PC-9 (cell line): Measurements from ENCODE around the gene TMEM267. TPM values are rescaled to one million over a fixed set of nuclear protein-coding genes. Genes with fewer than 3 reads are reported as not detected.
"Not testable (repeated sequence)": the region's sequence is repeated elsewhere in the genome, so short reads cannot be mapped to it uniquely, and the experiment has no call there.

Experiments
- BruUV-seq: library from RNA; stranded (reverse); fragments of 400-500 nt; replicated peaks from 2 replicates; lab custom pipeline; 2021; lab: Mats Ljungman, UMichigan
- CTCF ChIA-PET: fragments of 300-600 bp; sonication (Branson Sonifier 250); formaldehyde crosslinking; loops from one replicate; lab custom pipeline; 2022; ENCODE audit warnings: antibody characterized with exemption; lab: Charles Lee
- POLR2A ChIA-PET: fragments of 300-600 bp; sonication (Branson Sonifier 250); formaldehyde crosslinking; loops from one replicate; lab custom pipeline; 2022; ENCODE audit warnings: antibody characterized with exemption; ENCODE audit not compliant: unreplicated experiment; lab: Charles Lee
- DNase-seq, 2 experiments: peaks; one replicate each; pipeline versions ENCODE4 v3.0.0 to v3.0.0-alpha.2; 2015 to 2022; ENCODE audit warnings: mixed read lengths in 1 of 2
- H2AFZ ChIP-seq: fragments of 200-600 bp; sonication (generic); 2 replicates; pipeline ENCODE4 v1.8.1; 2017; ENCODE audit warnings: antibody characterized with exemption
- H3F3A ChIP-seq: fragments of 200-600 bp; sonication (generic); 2 replicates; pipeline ENCODE4 v1.8.1; 2017; ENCODE audit warnings: antibody characterized with exemption, mild to moderate bottlenecking, low read depth; ENCODE audit not compliant: insufficient read depth
- H3K27ac ChIP-seq: fragments of 200-600 bp; sonication (generic); 2 replicates; pipeline ENCODE4 v1.6.1; 2016; ENCODE audit warnings: mixed run types
- H3K27me3 ChIP-seq: fragments of 200-600 bp; sonication (generic); 2 replicates; pipeline ENCODE4 v1.6.1; 2016; ENCODE audit warnings: low read depth, mixed run types; ENCODE audit not compliant: insufficient read depth
- H3K36me3 ChIP-seq: fragments of 200-600 bp; sonication (generic); 2 replicates; pipeline ENCODE4 v1.6.1; 2016; ENCODE audit warnings: low read depth, mixed run types
- H3K4me1 ChIP-seq: fragments of 200-600 bp; sonication (generic); replicated peaks from 2 replicates; pipeline ENCODE4 v1.6.1; 2016; ENCODE audit warnings: mixed run types; ENCODE audit not compliant: insufficient read depth
- H3K4me2 ChIP-seq: fragments of 200-600 bp; sonication (generic); 2 replicates; pipeline ENCODE4 v1.6.1; 2017; ENCODE audit warnings: mixed run types
- H3K4me3 ChIP-seq: fragments of 200-600 bp; sonication (generic); 2 replicates; pipeline ENCODE4 v1.6.1; 2016; ENCODE audit warnings: mixed run types
- H3K79me2 ChIP-seq: fragments of 200-600 bp; sonication (generic); 2 replicates; pipeline ENCODE4 v1.6.1; 2017; ENCODE audit warnings: low read depth, mixed run types
- H3K9me2 ChIP-seq: fragments of 200-600 bp; sonication (generic); 2 replicates; pipeline ENCODE4 v1.8.1; 2017; ENCODE audit warnings: mild to moderate bottlenecking; ENCODE audit not compliant: insufficient read depth
- H3K9me3 ChIP-seq: fragments of 200-600 bp; sonication (generic); 2 replicates; pipeline ENCODE4 v1.8.1; 2016; ENCODE audit warnings: low read depth; ENCODE audit not compliant: insufficient read depth
- H4K20me1 ChIP-seq: fragments of 200-600 bp; sonication (generic); 2 replicates; pipeline ENCODE4 v1.8.1; 2017; ENCODE audit not compliant: insufficient read depth
- CTCF ChIP-seq: fragments of 200-600 bp; sonication (generic); conservative IDR thresholded peaks from 2 replicates; pipeline ENCODE4 v1.6.1; 2017; ENCODE audit warnings: mixed run types, antibody characterized with exemption, mild to moderate bottlenecking, moderate library complexity
- EZH2 ChIP-seq: fragments of 200-600 bp; sonication (generic); IDR thresholded peaks from 2 replicates; pipeline ENCODE4 v1.8.0; 2017; ENCODE audit warnings: antibody characterized with exemption, low read depth
- intact Hi-C: fragments of 100-400 bp; cut with micrococcal nuclease; formaldehyde crosslinking; loops from one replicate; pipeline ENCODE4 v1.10.0; 2022; ENCODE audit not compliant: unreplicated experiment
- total RNA-seq: library from RNA; stranded (reverse); gene quantifications from 2 replicates; pipeline ENCODE4 v1.2.3, GENCODE V29; 2021

The TMEM267 gene
- total RNA-seq, 1 experiment from 2014 or later: 30.2 TPM

GRCh38 chr5:43411495-43411894 is 72.2 kb downstream of the TMEM267 start:
- Histone ChIP-seq H3K4me2 (no peak overlapping the region), H3K79me2 (no peaks in the 10 kb centered on the region), H2AFZ (no peak overlapping the region), H3K4me3 (no peak overlapping the region), H3K27me3 (no peaks in the 10 kb centered on the region), H3K36me3 (no peaks in the 10 kb centered on the region), H3K4me1 (peaks cover 21% of the 10 kb centered on the region), H3F3A (peaks cover 4% of the 10 kb centered on the region; the same call in 1 of the 2 replicates), H3K9me3 (no peaks in the 10 kb centered on the region), H3K27ac (no peak overlapping the region), H4K20me1 (no peaks in the 10 kb centered on the region), H3K9me2 (no peaks in the 10 kb centered on the region)
- DNase-seq: no peak
- CTCF ChIA-PET: interaction anchor here (0.6 to 1.3 kb wide), 2 partner anchors 73 to 112 kb away, joined by 3 to 11 read pairs; partner anchors contain the start of gene TMEM267
- POLR2A ChIA-PET: interaction anchor here (0.6 kb wide), 2 partner anchors 18 to 357 kb away, joined by 4 read pairs; no protein-coding TSS in a partner anchor
- intact Hi-C loops: no loop called here
- TF ChIP-seq EZH2: no peak
- TF ChIP-seq CTCF: no peak
- BruUV-seq: no TSS peak

- CTCF ChIA-PET: no interaction called here
- intact Hi-C loops: no loop called here
Measured at GRCh38 chr5:43410414-43410813, 73.3 kb downstream of the TMEM267 start.

DNA sequence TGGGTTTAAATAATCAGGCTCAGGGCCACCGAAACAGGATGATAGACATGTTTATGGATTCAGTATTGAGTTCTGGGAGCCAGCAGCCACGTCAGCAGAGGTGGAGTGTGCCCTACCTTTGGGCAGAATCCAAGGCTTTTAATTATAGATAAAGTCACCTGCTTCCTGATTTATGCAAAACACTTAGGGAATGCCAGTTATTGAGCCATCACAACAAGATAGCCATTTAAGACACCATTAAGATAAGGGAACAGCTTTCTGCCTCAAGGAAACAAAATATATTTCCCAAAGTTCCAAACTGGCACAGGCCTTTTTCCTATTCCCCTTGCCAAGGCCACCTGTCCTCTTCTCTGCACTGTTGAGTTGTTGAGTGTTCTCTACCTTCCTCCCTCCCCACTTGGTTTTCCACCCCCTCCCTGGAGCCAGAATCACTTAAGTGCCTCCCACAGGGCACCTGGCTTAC is 73.8 kb downstream of the TMEM267 start:
- H3K4me2 ChIP-seq: no peak overlapping the region
- H3K9me2 ChIP-seq: no peaks in the 10 kb centered on the region
- BruUV-seq: no TSS peak
- H3K79me2 ChIP-seq: no peaks in the 10 kb centered on the region
- intact Hi-C loops: no loop called here
- POLR2A ChIA-PET: no interaction called here
- no peaks in the 10 kb centered on the region for H3K36me3 ChIP-seq
- H3K4me3 ChIP-seq: no peak overlapping the region
- no peak overlapping the region for H3K27ac ChIP-seq
- H3K9me3 ChIP-seq: no peaks in the 10 kb centered on the region
- CTCF ChIA-PET: no interaction called here
- no peaks in the 10 kb centered on the region for H4K20me1 ChIP-seq
- DNase-seq: no peak
- no peaks in the 10 kb centered on the region for H3F3A ChIP-seq
- TF ChIP-seq CTCF: no peak
- no peaks in the 10 kb centered on the region for H3K27me3 ChIP-seq
- 0 out of 2 replicates have a peak overlapping the region, but pooled peaks have one; percentile 1 for H2AFZ ChIP-seq
- H3K4me1 ChIP-seq: peaks cover 13% of the 10 kb centered on the region

More at GRCh38 chr5:43410414-43410813, 73.3 kb downstream of the TMEM267 start:
- Histone ChIP-seq H3K4me2 (no peak overlapping the region), H3K36me3 (no peaks in the 10 kb centered on the region), H3K4me1 (peaks cover 13% of the 10 kb centered on the region), H4K20me1 (no peaks in the 10 kb centered on the region), H3F3A (no peaks in the 10 kb centered on the region), H2AFZ (no peak overlapping the region), H3K9me3 (no peaks in the 10 kb centered on the region), H3K27ac (no peak overlapping the region), H3K9me2 (no peaks in the 10 kb centered on the region), H3K27me3 (no peaks in the 10 kb centered on the region), H3K4me3 (no peak overlapping the region), H3K79me2 (no peaks in the 10 kb centered on the region)
- DNase-seq: no peak
- no TSS peak for BruUV-seq
- POLR2A ChIA-PET: no interaction called here
- TF ChIP-seq CTCF: no peak

DNA sequence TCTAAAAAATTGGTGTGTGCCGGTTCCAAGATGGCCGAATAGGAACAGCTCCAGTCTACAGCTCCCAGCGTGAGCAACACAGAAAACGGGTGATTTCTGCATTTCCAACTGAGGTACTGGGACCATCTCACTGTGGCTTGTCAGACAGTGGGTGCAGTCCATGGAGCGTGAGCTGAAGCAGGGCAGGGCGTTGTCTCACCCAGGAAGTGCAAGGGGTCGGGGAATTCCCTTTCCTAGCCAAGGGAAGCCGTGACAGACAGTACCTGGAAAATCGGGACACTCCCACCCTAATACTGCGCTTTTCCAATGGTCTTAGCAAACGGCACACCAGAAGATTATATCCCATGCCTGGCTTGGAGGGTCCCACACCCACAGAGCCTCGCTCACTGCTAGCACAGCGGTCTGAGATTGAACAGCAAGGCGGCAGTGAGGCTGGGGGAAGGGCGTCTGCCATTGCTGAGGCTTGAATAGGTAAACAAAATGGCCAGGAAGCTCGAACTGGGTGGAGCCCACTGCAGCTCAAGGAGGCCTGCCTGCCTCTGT is 81.1 kb downstream of the TMEM267 start:
- Histone ChIP-seq H3K4me2 (peak overlapping the region; percentile 67), H2AFZ (peak overlapping the region; percentile 59), H3K4me3 (peak overlapping the region; percentile 48; the same call in 1 of the 2 replicates), H3K27ac (peak overlapping the region; percentile 13; the same call in 1 of the 2 replicates)
- CTCF ChIA-PET, H4K20me1 ChIP-seq, BruUV-seq, H3F3A ChIP-seq, DNase-seq, H3K27me3 ChIP-seq, H3K9me2 ChIP-seq, H3K4me1 ChIP-seq, H3K79me2 ChIP-seq, H3K9me3 ChIP-seq, intact Hi-C loops, H3K36me3 ChIP-seq: not testable (repeated sequence)
- POLR2A ChIA-PET: interaction anchor here (0.6 to 0.7 kb wide), 2 partner anchors 10 to 421 kb away, joined by 4 to 6 read pairs; no protein-coding TSS in a partner anchor
